Breast epithelium (tissue), 3 donors: ENCODE results near the gene RBPMS2.

ENCODE experiments used
- POLR2A ChIP-seq: fragments of 450-650 bp; IDR thresholded peaks from one replicate; pipeline ENCODE4 v1.6.1; 2016; ENCODE audit warnings: antibody characterized with exemption, mild to moderate bottlenecking, moderate library complexity
- POLR2AphosphoS5 ChIP-seq, 3 donors: sonication (generic); formaldehyde crosslinking; IDR thresholded peaks; one replicate each; pipeline ENCODE4 v1.6.1; 2017; ENCODE audit warnings: antibody characterized with exemption in 3 of 3
- TF ChIP-seq, protein P1 (sequence below), 3 donors: fragments of 450-650 bp; IDR thresholded peaks; one replicate each; pipeline ENCODE4 v1.5.1; 2016 to 2017; ENCODE audit warnings: antibody characterized with exemption in 3 of 3, mild to moderate bottlenecking in 3 of 3, moderate library complexity in 3 of 3

DNA sequence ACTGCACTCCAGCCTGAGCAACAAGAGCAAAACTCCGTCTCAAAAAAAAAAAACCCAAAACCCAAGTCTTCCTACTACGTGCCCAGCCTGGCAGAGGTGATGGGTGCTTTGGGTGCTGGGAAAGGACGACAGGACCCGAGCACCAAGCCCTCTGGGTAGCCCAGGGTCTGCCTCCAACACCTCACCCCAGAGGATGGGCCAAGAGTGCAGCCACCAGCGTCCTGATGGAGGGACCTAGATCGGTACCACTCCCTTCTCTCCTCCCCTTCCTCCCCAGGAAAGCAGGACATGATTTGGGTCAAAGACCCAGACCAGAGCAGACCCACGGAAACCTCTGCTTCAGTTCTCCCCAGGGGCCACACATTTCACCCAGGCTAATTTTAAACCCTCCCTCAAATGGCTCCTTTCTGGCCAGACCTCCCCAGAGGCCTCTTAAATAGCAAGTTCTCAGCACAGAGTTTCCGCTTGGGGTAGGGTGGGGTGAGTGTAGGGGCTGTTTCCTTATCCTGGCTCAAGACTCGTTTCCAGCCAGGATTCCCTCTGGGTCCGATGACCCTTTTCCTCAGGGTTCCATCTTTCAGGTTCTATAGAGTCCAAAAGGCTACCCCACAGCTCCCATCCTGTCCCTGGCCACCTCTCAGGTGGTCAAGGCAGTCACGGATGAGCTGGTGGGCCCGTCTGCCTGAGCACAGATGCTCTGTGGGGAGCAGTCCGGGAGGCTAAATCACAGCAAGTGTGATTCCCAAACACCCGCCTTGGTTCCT, 20.5 kb downstream of the RBPMS2 start:
- TF ChIP-seq, protein P1, sequence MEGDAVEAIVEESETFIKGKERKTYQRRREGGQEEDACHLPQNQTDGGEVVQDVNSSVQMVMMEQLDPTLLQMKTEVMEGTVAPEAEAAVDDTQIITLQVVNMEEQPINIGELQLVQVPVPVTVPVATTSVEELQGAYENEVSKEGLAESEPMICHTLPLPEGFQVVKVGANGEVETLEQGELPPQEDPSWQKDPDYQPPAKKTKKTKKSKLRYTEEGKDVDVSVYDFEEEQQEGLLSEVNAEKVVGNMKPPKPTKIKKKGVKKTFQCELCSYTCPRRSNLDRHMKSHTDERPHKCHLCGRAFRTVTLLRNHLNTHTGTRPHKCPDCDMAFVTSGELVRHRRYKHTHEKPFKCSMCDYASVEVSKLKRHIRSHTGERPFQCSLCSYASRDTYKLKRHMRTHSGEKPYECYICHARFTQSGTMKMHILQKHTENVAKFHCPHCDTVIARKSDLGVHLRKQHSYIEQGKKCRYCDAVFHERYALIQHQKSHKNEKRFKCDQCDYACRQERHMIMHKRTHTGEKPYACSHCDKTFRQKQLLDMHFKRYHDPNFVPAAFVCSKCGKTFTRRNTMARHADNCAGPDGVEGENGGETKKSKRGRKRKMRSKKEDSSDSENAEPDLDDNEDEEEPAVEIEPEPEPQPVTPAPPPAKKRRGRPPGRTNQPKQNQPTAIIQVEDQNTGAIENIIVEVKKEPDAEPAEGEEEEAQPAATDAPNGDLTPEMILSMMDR (IDR thresholded peaks at IDR 0.05): no peak
- TF ChIP-seq POLR2A (no peak), POLR2AphosphoS5 (IDR thresholded peaks at IDR 0.05) (no peak)
